PFSK-1 (cell line): ENCODE measurements around the gene ARHGAP42.

Experiments
- FOXP2 ChIP-seq: optimal IDR thresholded peaks from 2 replicates; pipeline ENCODE3; 2011; ENCODE audit warnings: borderline replicate concordance, control low read depth, inconsistent platforms; ENCODE audit not compliant: insufficient read depth; ENCODE audit errors: extremely low read length, extremely low read depth
- POLR2AphosphoS5 ChIP-seq: IDR thresholded peaks from 2 replicates; pipeline ENCODE4 v1.6.1; 2012; ENCODE audit warnings: low read depth, mild to moderate bottlenecking, control low read depth, low read length, moderate library complexity
- REST ChIP-seq, 2 experiments: IDR thresholded peaks; 2 replicates each; pipeline versions ENCODE4 v1.6.1 to v1.8.0; 2011 to 2012; ENCODE audit warnings: low read depth in 2 of 2, low read length in 2 of 2, control low read depth in 1 of 2, inconsistent platforms in 1 of 2, mild to moderate bottlenecking in 1 of 2, moderate library complexity in 1 of 2; ENCODE audit not compliant: insufficient read depth in 1 of 2
- SIN3A ChIP-seq: IDR thresholded peaks from 2 replicates; pipeline ENCODE4 v1.6.1; 2012; ENCODE audit warnings: mild to moderate bottlenecking, low read length, moderate library complexity, borderline replicate concordance; ENCODE audit not compliant: insufficient read depth
- TAF1 ChIP-seq: IDR thresholded peaks from 2 replicates; pipeline ENCODE4 v1.6.1; 2012; ENCODE audit warnings: low read length, control low read depth, borderline replicate concordance; ENCODE audit not compliant: insufficient read depth

The ARHGAP42 gene

GRCh38 chr11:100759106-100759505, 72.0 kb downstream of the ARHGAP42 start:
- no peak for TF ChIP-seq TAF1
- no peak for TF ChIP-seq FOXP2
- TF ChIP-seq SIN3A: no peak
- TF ChIP-seq REST (IDR thresholded peaks at IDR 0.05; ENCODE audit: insufficient read depth in 1 of 2, low read depth in 2 of 2, low read length in 2 of 2): no peak
- TF ChIP-seq POLR2AphosphoS5: no peak

DNA sequence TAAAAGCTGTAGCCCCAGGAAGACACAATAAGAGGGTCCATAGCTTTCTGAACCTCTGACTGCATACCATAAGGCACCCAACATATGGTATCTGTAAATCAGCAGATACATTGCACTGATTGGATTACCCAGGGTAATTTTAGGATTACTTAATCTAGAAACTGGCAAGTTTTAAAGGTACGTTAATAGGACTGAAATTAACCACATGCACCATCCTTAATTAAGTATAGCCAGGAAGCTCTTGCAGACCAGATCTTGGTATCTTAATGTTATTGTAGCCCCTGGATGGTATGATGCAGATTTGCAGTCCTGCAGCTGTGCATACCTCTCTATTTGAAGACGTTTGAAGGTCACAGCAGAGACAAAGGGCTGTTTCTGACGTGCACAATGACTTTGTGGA, 72.8 kb downstream of the ARHGAP42 start:
- TF ChIP-seq REST (IDR thresholded peaks at IDR 0.05; ENCODE audit: insufficient read depth in 1 of 2, low read depth in 2 of 2, low read length in 2 of 2): no peak
- no peak for TF ChIP-seq POLR2AphosphoS5

DNA sequence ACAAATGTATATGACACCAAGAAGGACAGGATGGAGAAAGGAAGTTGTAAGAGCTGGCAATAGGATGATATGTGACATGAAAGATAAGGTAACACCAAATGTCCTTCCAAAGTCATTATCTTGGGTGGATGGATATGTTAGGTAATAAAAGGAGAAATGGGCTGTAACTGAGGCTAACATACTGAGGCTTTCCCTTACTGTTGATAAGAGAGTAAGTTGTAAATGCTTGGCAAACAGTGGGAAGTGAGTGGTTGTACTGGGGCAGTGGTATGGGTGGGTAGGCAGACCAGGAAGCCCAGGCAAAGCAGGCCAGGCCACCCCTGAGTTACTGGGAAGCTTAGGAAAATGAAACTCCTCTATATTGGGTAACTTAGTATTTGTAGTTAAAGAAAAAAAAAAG, 73.7 kb downstream of the ARHGAP42 start:
- TF ChIP-seq POLR2AphosphoS5 (no peak), TAF1 (no peak), FOXP2 (no peak), SIN3A (no peak), REST (IDR thresholded peaks at IDR 0.05; ENCODE audit: insufficient read depth in 1 of 2, low read depth in 2 of 2, low read length in 2 of 2) (no peak)

- TF ChIP-seq TAF1 (no peak), FOXP2 (no peak), REST (IDR thresholded peaks at IDR 0.05; ENCODE audit: insufficient read depth in 1 of 2, low read depth in 2 of 2, low read length in 2 of 2) (no peak), SIN3A (no peak), POLR2AphosphoS5 (no peak)
Observed at GRCh38 chr11:100761841-100762240, 74.8 kb downstream of the ARHGAP42 start.

DNA sequence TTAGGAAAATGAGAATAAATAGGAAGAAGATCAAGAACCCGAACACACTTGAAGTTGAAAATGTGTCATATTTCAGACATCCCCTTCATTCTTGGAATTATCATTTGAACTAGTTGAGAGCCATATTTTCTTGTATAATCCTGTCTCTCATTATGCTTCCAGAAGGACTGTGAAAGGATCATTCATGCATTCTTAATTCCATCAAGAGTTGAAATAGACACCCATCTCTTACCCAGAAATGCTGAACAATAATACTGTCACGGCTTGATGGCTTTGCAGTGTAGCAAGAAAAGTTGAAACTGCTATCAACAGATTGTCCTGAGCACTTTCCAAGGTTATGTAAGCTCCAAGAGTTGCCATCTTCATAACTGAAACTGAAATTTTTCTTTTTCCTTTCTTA, 79.7 kb downstream of the ARHGAP42 start:
- no peak for TF ChIP-seq REST (IDR thresholded peaks at IDR 0.05; ENCODE audit: insufficient read depth in 1 of 2, low read depth in 2 of 2, low read length in 2 of 2)
- TF ChIP-seq POLR2AphosphoS5: no peak
- no peak for TF ChIP-seq FOXP2
- no peak for TF ChIP-seq SIN3A
- no peak for TF ChIP-seq TAF1
